WTC11 (cell line): ENCODE data around the gene STT3B. TPM values are rescaled to one million over a fixed set of nuclear protein-coding genes. Genes with fewer than 3 reads are reported as not detected.

Source experiments
- ATAC-seq: fragments of 200-7000 bp; cut with Tn5 transposase; 2 replicates; pipeline ENCODE4 v1.10.0; 2021; ENCODE audit warnings: mild to moderate bottlenecking, moderate library complexity
- CTCF ChIA-PET: fragments of 300-600 bp; sonication (Branson Sonifier 250); formaldehyde crosslinking; loops from one replicate; lab custom pipeline; 2021; ENCODE audit warnings: antibody characterized with exemption; lab: Charles Lee
- POLR2A ChIA-PET: fragments of 350-600 bp; sonication (Branson Sonifier 250); formaldehyde crosslinking; loops from one replicate; lab custom pipeline; 2021; ENCODE audit warnings: antibody characterized with exemption; lab: Charles Lee
- DNase-seq: peaks from one replicate; pipeline ENCODE4 v3.0.0; 2021; ENCODE audit warnings: low spot score
- H3K27ac Mint-ChIP-seq: 2 replicates; pipeline ENCODE4 v1.8.0; 2021; ENCODE audit warnings: mixed read lengths
- H3K27me3 Mint-ChIP-seq: 2 replicates; pipeline ENCODE4 v1.8.0; 2021; ENCODE audit warnings: low read depth, mild to moderate bottlenecking, moderate library complexity, mixed read lengths
- H3K36me3 Mint-ChIP-seq: 2 replicates; pipeline ENCODE4 v1.8.0; 2021; ENCODE audit warnings: mixed read lengths
- H3K4me1 Mint-ChIP-seq: 2 replicates; pipeline ENCODE4 v1.8.0; 2022; ENCODE audit warnings: mixed read lengths
- H3K4me3 Mint-ChIP-seq: 2 replicates; pipeline ENCODE4 v1.8.0; 2021; ENCODE audit warnings: mild to moderate bottlenecking, moderate library complexity, mixed read lengths
- H3K9me3 Mint-ChIP-seq: 2 replicates; pipeline ENCODE4 v1.8.0; 2021; ENCODE audit warnings: mixed read lengths
- ARID4B ChIP-seq: sonication (generic); formaldehyde crosslinking; IDR thresholded peaks from 2 replicates; pipeline ENCODE4 v1.8.0; 2023; ENCODE audit warnings: missing genetic modification reagents, mild to moderate bottlenecking, borderline replicate concordance
- CDX4 ChIP-seq: fragments of 250-450 bp; sonication (Bioruptor Pico); IDR thresholded peaks from 2 replicates; pipeline ENCODE4 v1.9.0; 2021; ENCODE audit warnings: moderate library complexity, mild to moderate bottlenecking, inconsistent platforms, borderline replicate concordance
- CREM ChIP-seq: sonication (generic); formaldehyde crosslinking; IDR thresholded peaks from 2 replicates; pipeline ENCODE4 v1.8.1; 2022; ENCODE audit warnings: mild to moderate bottlenecking, missing genetic modification reagents, moderate library complexity
- CTCF ChIP-seq: fragments of 200-600 bp; IDR thresholded peaks from 2 replicates; pipeline ENCODE4 v1.8.0; 2022; ENCODE audit warnings: antibody characterized with exemption
- E2F5 ChIP-seq: sonication (generic); formaldehyde crosslinking; IDR thresholded peaks from 2 replicates; pipeline ENCODE4 v1.8.1; 2022; ENCODE audit warnings: mild to moderate bottlenecking, moderate library complexity, missing genetic modification reagents
- FOXJ3 ChIP-seq: sonication (generic); formaldehyde crosslinking; IDR thresholded peaks from 2 replicates; pipeline ENCODE4 v1.9.0; 2021; ENCODE audit warnings: missing genetic modification reagents, mild to moderate bottlenecking, borderline replicate concordance
- MXD4 ChIP-seq: fragments of 250-450 bp; sonication (Bioruptor Pico); IDR thresholded peaks from 2 replicates; pipeline ENCODE4 v1.8.0; 2021; ENCODE audit warnings: mild to moderate bottlenecking, moderate library complexity, borderline replicate concordance
- NFE2L1 ChIP-seq: sonication (generic); formaldehyde crosslinking; IDR thresholded peaks from 2 replicates; pipeline ENCODE4 v1.8.1; 2023; ENCODE audit warnings: missing genetic modification reagents
- PREB ChIP-seq: sonication (generic); formaldehyde crosslinking; IDR thresholded peaks from 2 replicates; pipeline ENCODE4 v1.8.1; 2022; ENCODE audit warnings: mild to moderate bottlenecking, missing genetic modification reagents, moderate library complexity, borderline replicate concordance
- RELA ChIP-seq: sonication (generic); formaldehyde crosslinking; IDR thresholded peaks from 2 replicates; pipeline ENCODE4 v1.8.1; 2022; ENCODE audit warnings: missing genetic modification reagents, mild to moderate bottlenecking, borderline replicate concordance
- RORB ChIP-seq: fragments of 250-450 bp; sonication (Bioruptor Pico); IDR thresholded peaks from 2 replicates; pipeline ENCODE4 v1.9.0; 2021; ENCODE audit warnings: mild to moderate bottlenecking
- TP53 ChIP-seq: sonication (generic); formaldehyde crosslinking; IDR thresholded peaks from 2 replicates; pipeline ENCODE4 v1.8.1; 2023; ENCODE audit warnings: mild to moderate bottlenecking, missing genetic modification reagents
- USF2 ChIP-seq: sonication (generic); formaldehyde crosslinking; IDR thresholded peaks from 2 replicates; pipeline ENCODE4 v1.8.1; 2023; ENCODE audit warnings: mild to moderate bottlenecking, missing genetic modification reagents, moderate library complexity
- ZBTB43 ChIP-seq: sonication (generic); formaldehyde crosslinking; IDR thresholded peaks from 2 replicates; pipeline ENCODE4 v1.8.1; 2023; ENCODE audit warnings: mild to moderate bottlenecking, missing genetic modification reagents
- ZNF121 ChIP-seq: sonication (generic); formaldehyde crosslinking; IDR thresholded peaks from 2 replicates; pipeline ENCODE4 v1.8.0; 2023; ENCODE audit warnings: missing genetic modification reagents
- ZNF263 ChIP-seq: sonication (generic); formaldehyde crosslinking; IDR thresholded peaks from 2 replicates; pipeline ENCODE4 v1.8.1; 2022; ENCODE audit warnings: low read depth, mild to moderate bottlenecking, moderate library complexity, missing genetic modification reagents
- ZNF512 ChIP-seq: sonication (generic); formaldehyde crosslinking; IDR thresholded peaks from 2 replicates; pipeline ENCODE4 v1.8.1; 2022; ENCODE audit warnings: missing genetic modification reagents, borderline replicate concordance
- total RNA-seq: library from RNA; stranded (reverse); gene quantifications from 3 replicates; pipeline ENCODE4 v1.2.3, GENCODE V29; 2021

Gene STT3B
- total RNA-seq, 1 experiment from 2014 or later: 103 TPM

- no peak for TF ChIP-seq PREB
- no peak for TF ChIP-seq CDX4
- TF ChIP-seq ZNF512 (CRISPR knock-in tag): no peak
- TF ChIP-seq MXD4 (CRISPR knock-in tag): no peak
- no peak for TF ChIP-seq RELA
- TF ChIP-seq FOXJ3: no peak
- TF ChIP-seq CREM: no peak
- TF ChIP-seq TP53 (CRISPR knock-in tag): no peak
- TF ChIP-seq E2F5: no peak
- no peak for TF ChIP-seq ARID4B (CRISPR knock-in tag)
- TF ChIP-seq NFE2L1 (CRISPR knock-in tag): no peak
- no peak for TF ChIP-seq USF2 (CRISPR knock-in tag)
- no peak for TF ChIP-seq RORB (CRISPR knock-in tag)
- TF ChIP-seq CTCF: no peak
- TF ChIP-seq ZNF263 (CRISPR knock-in tag): no peak
Measured at GRCh38 chr3:31610700-31611275, 78.1 kb downstream of the STT3B start (continued).

- TF ChIP-seq RELA (no peak), ZNF121 (no peak), ZBTB43 (CRISPR knock-in tag) (no peak)
- H3K27ac Mint-ChIP-seq: no peak overlapping the region
- H3K36me3 Mint-ChIP-seq: peaks cover 4% of the 10 kb centered on the region
- DNase-seq (no peak), ATAC-seq (no peak)
- H3K9me3 Mint-ChIP-seq: no peaks in the 10 kb centered on the region
- ChIA-PET POLR2A (no interaction called here), CTCF (interaction anchor here (1.4 kb wide), 1 partner anchor 51 kb away, joined by 3 read pairs; no protein-coding TSS in a partner anchor)
- peaks cover 30% of the 10 kb centered on the region for H3K4me1 Mint-ChIP-seq
- H3K4me3 Mint-ChIP-seq: no peak overlapping the region
- H3K27me3 Mint-ChIP-seq: no peaks in the 10 kb centered on the region
Measured at GRCh38 chr3:31613177-31613576, 80.5 kb downstream of the STT3B start.
